Hematopoietic multipotent progenitor cell (in vitro differentiated cells): ENCODE measurements around the gene HPSE2. TPM values are rescaled to one million over a fixed set of nuclear protein-coding genes. Genes with fewer than 3 reads are reported as not detected.
A peak's percentile ranks its signal among the peaks of the same experiment; 100 is the strongest.

Source experiments
- DNase-seq, 3 donors: peaks; one replicate each; pipeline ENCODE4 v3.0.0-alpha.2; 2011 to 2015; ENCODE audit warnings: low read depth in 2 of 3, low spot score in 2 of 3
- total RNA-seq: library from RNA; depleted of rRNA; stranded (reverse); fragments of >200 nt; gene quantifications from one replicate; pipeline ENCODE4 v1.2.3, GENCODE V29; 2012

The HPSE2 gene
- total RNA-seq, 1 donor = not detected

- DNase-seq = no peak
Observed at GRCh38 chr10:98855403-98856189, 380.1 kb downstream of the HPSE2 start.

GRCh38 chr10:98852686-98853085 is 383.0 kb downstream of the HPSE2 start:
- DNase-seq = no peak

- DNase-seq = no peak
Observed at GRCh38 chr10:98848361-98848760, 387.3 kb downstream of the HPSE2 start.

GRCh38 chr10:98846787-98847186 is 388.9 kb downstream of the HPSE2 start:
- no peak for DNase-seq

GRCh38 chr10:98833542-98833941 is 402.1 kb downstream of the HPSE2 start:
- no peak for DNase-seq

- DNase-seq = no peak
Observed at GRCh38 chr10:98832738-98833137, 402.9 kb downstream of the HPSE2 start.

GRCh38 chr10:98832196-98832595 is 403.5 kb downstream of the HPSE2 start:
- DNase-seq = no peak

- no peak for DNase-seq
Observed at GRCh38 chr10:98831391-98831790, 404.3 kb downstream of the HPSE2 start.

GRCh38 chr10:98825741-98826140 is 409.9 kb downstream of the HPSE2 start:
- no peak for DNase-seq

GRCh38 chr10:98817396-98817795 is 418.3 kb downstream of the HPSE2 start:
- no peak for DNase-seq

- DNase-seq = no peak
Observed at GRCh38 chr10:98815039-98815885, 420.4 kb downstream of the HPSE2 start.

GRCh38 chr10:98814470-98814869 is 421.2 kb downstream of the HPSE2 start:
- DNase-seq = no peak

GRCh38 chr10:98808282-98808892 is 427.3 kb downstream of the HPSE2 start:
- DNase-seq = no peak

- DNase-seq = no peak
Observed at GRCh38 chr10:98800263-98800662, 435.4 kb downstream of the HPSE2 start.

- no peak for DNase-seq
Observed at GRCh38 chr10:98795467-98795866, 440.2 kb downstream of the HPSE2 start.

- DNase-seq = peak in 1 of 3 donors; percentile 42
Observed at GRCh38 chr10:98790817-98791216, 444.8 kb downstream of the HPSE2 start.

- DNase-seq = peak in 2 of 3 donors; percentile 55 to 75
Observed at GRCh38 chr10:98778277-98778759, 457.3 kb downstream of the HPSE2 start.

GRCh38 chr10:98758463-98758862 is 477.2 kb downstream of the HPSE2 start:
- no peak for DNase-seq

GRCh38 chr10:98748298-98748697 is 487.4 kb downstream of the HPSE2 start:
- peak in 2 of 3 donors; percentile 26 to 63 for DNase-seq

GRCh38 chr10:98745645-98746044 is 490.0 kb downstream of the HPSE2 start:
- peak in 2 of 3 donors; percentile 3 to 4 for DNase-seq

GRCh38 chr10:98720551-98720950 is 515.1 kb downstream of the HPSE2 start:
- DNase-seq = no peak
